H1 (cell line): ENCODE results near the gene PDXP.

Experiments used
- EZH2 ChIP-seq: fragments of 200-600 bp; sonication (generic); IDR thresholded peaks from 2 replicates; pipeline ENCODE4 v1.7.1; 2012; ENCODE audit warnings: low read depth, mild to moderate bottlenecking, moderate library complexity, low read length, inconsistent platforms; ENCODE audit not compliant: severe bottlenecking
- TAF1 ChIP-seq: IDR thresholded peaks from 2 replicates; pipeline ENCODE4 v1.6.1; 2011; ENCODE audit warnings: mild to moderate bottlenecking, low read depth, low read length
- TF ChIP-seq, protein P1 (sequence below), 3 experiments: IDR thresholded peaks; 1 replicate in 2 of 3; 2 replicates in 1 of 3; pipeline versions ENCODE4 v1.5.1 to v1.6.1; 2011; ENCODE audit warnings: low read length in 3 of 3, mild to moderate bottlenecking in 3 of 3, inconsistent platforms in 2 of 3, low read depth in 1 of 3, moderate library complexity in 1 of 3; ENCODE audit not compliant: insufficient read depth in 1 of 3; ENCODE audit errors: control extremely low read depth in 1 of 3
- TF ChIP-seq, protein P2 (sequence below): IDR thresholded peaks from 2 replicates; pipeline ENCODE4 v1.6.1; 2011; ENCODE audit warnings: low read depth, mild to moderate bottlenecking, low read length; ENCODE audit not compliant: insufficient read depth

- TF ChIP-seq TAF1 (no peak), EZH2 (no peak)
- TF ChIP-seq, protein P1, sequence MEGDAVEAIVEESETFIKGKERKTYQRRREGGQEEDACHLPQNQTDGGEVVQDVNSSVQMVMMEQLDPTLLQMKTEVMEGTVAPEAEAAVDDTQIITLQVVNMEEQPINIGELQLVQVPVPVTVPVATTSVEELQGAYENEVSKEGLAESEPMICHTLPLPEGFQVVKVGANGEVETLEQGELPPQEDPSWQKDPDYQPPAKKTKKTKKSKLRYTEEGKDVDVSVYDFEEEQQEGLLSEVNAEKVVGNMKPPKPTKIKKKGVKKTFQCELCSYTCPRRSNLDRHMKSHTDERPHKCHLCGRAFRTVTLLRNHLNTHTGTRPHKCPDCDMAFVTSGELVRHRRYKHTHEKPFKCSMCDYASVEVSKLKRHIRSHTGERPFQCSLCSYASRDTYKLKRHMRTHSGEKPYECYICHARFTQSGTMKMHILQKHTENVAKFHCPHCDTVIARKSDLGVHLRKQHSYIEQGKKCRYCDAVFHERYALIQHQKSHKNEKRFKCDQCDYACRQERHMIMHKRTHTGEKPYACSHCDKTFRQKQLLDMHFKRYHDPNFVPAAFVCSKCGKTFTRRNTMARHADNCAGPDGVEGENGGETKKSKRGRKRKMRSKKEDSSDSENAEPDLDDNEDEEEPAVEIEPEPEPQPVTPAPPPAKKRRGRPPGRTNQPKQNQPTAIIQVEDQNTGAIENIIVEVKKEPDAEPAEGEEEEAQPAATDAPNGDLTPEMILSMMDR (IDR thresholded peaks at IDR 0.05; ENCODE audit: control extremely low read depth in 1 of 3, insufficient read depth in 1 of 3, low read depth in 1 of 3, low read length in 3 of 3) = no peak
- TF ChIP-seq, protein P2, sequence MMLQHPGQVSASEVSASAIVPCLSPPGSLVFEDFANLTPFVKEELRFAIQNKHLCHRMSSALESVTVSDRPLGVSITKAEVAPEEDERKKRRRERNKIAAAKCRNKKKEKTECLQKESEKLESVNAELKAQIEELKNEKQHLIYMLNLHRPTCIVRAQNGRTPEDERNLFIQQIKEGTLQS = no peak
These were observed 55.2 kb downstream of the PDXP start for GRCh38 chr22:37713761-37714160.
